ENCODE measurements around the gene MAGIX. TPM values are rescaled to one million over a fixed set of nuclear protein-coding genes. Genes with fewer than 3 reads are reported as not detected.

MAGIX gene
- total RNA-seq, result 1 to 10 TPM in 3 of 4 donors, under 1 TPM in 1; 0.69 to 4.6 (median 3.1) TPM

- TF ChIP-seq POLR2AphosphoS5 (IDR thresholded peaks at IDR 0.05) (no peak), EP300 (IDR thresholded peaks at IDR 0.05) (no peak), CTCF (IDR thresholded peaks at IDR 0.05) (no peak)
- no peaks in the 10 kb centered on the region for H3K27me3 ChIP-seq
- peaks cover 0 to 26% (median 0%) of the 10 kb centered on the region in 3 donors for H3K4me1 ChIP-seq
- H3K4me3 ChIP-seq, result peak within 1 kb of the TSS; percentile 8 to 48
- WGBS, 2 donors (ENCODE audit: low coverage in 1 of 2), result no CpG with 5 or more reads among the region's 28 CpGs
- peak within 1 kb of the TSS; percentile 89 to 96 (median 93) for H3K27ac ChIP-seq
- no peak for ATAC-seq
- H3K9me3 ChIP-seq, result no peaks in the 10 kb centered on the region
- H3K36me3 ChIP-seq, result no peaks in the 10 kb centered on the region
These were observed at the start of gene MAGIX for GRCh38 chrX:49162620-49163019. TSS of gene MAGIX (plus strand) at chrX:49162758. CDS start at chrX:49162890, 132 bp downstream.

GRCh38 chrX:49116076-49116475, 46.5 kb upstream of the MAGIX start:
- no peak overlapping the region for H3K4me3 ChIP-seq
- H3K27me3 ChIP-seq, result no peaks in the 10 kb centered on the region
- ATAC-seq, result no peak
- H3K9me3 ChIP-seq, result no peaks in the 10 kb centered on the region
- H3K36me3 ChIP-seq, result peaks cover 0 to 90% of the 10 kb centered on the region in 2 donors
- H3K27ac ChIP-seq, result no peak overlapping the region
- H3K4me1 ChIP-seq, result no peaks in the 10 kb centered on the region
- WGBS, 2 donors (ENCODE audit: low coverage in 1 of 2), result 62% methylated on average over 2 of the region's 8 CpGs; no CpG with 5 or more reads in 1 of the 2 donors
- TF ChIP-seq POLR2AphosphoS5 (IDR thresholded peaks at IDR 0.05) (no peak), EP300 (IDR thresholded peaks at IDR 0.05) (no peak), POLR2A (IDR thresholded peaks at IDR 0.05) (no peak), CTCF (IDR thresholded peaks at IDR 0.05) (no peak)

- Histone ChIP-seq H3K27ac (no peak overlapping the region), H3K27me3 (no peaks in the 10 kb centered on the region), H3K4me3 (no peak overlapping the region), H3K9me3 (no peaks in the 10 kb centered on the region), H3K36me3 (peaks cover 0 to 95% of the 10 kb centered on the region in 2 donors), H3K4me1 (peaks cover 0 to under 1% (median 0%) of the 10 kb centered on the region in 3 donors)
- TF ChIP-seq EP300 (IDR thresholded peaks at IDR 0.05), result no peak
- WGBS, 2 donors (ENCODE audit: low coverage in 1 of 2), result 100% methylated on average over 1 of the region's 5 CpGs
- no peak for ATAC-seq
These were observed 45.8 kb upstream of the MAGIX start for GRCh38 chrX:49116716-49117115.

- WGBS, 2 donors (ENCODE audit: low coverage in 1 of 2), result 50 to 62% methylated on average over 1 to 4 of the region's 6 CpGs
- H3K36me3 ChIP-seq, result peaks cover 0 to 89% of the 10 kb centered on the region in 2 donors
These were observed 45.0 kb upstream of the MAGIX start for GRCh38 chrX:49117581-49117980.

GRCh38 chrX:49120091-49120490, 42.5 kb upstream of the MAGIX start:
- H3K9me3 ChIP-seq, result no peaks in the 10 kb centered on the region
- 45 to 60% methylated on average over 1 of the region's 1 CpG for WGBS, 2 donors (ENCODE audit: low coverage in 1 of 2)
- peaks cover 0 to 64% of the 10 kb centered on the region in 2 donors for H3K36me3 ChIP-seq
- H3K4me1 ChIP-seq, result peaks cover 0 to 14% (median 0%) of the 10 kb centered on the region in 3 donors
- TF ChIP-seq POLR2AphosphoS5 (IDR thresholded peaks at IDR 0.05) (no peak), CTCF (IDR thresholded peaks at IDR 0.05) (no peak), POLR2A (IDR thresholded peaks at IDR 0.05) (no peak), EP300 (IDR thresholded peaks at IDR 0.05) (no peak)
- H3K27ac ChIP-seq, result no peak overlapping the region
- no peak overlapping the region for H3K4me3 ChIP-seq
- H3K27me3 ChIP-seq, result no peaks in the 10 kb centered on the region
- ATAC-seq, result no peak

More at GRCh38 chrX:49117581-49117980, 45.0 kb upstream of the MAGIX start:
- no peaks in the 10 kb centered on the region for H3K27me3 ChIP-seq
- H3K4me1 ChIP-seq, result peaks cover 0 to 9% (median 0%) of the 10 kb centered on the region in 3 donors
- no peak overlapping the region for H3K4me3 ChIP-seq
- no peak for ATAC-seq
- H3K27ac ChIP-seq, result no peak overlapping the region
- H3K9me3 ChIP-seq, result no peaks in the 10 kb centered on the region
- no peak for TF ChIP-seq POLR2AphosphoS5 (IDR thresholded peaks at IDR 0.05)
- no peak for TF ChIP-seq POLR2A (IDR thresholded peaks at IDR 0.05)
- TF ChIP-seq CTCF (IDR thresholded peaks at IDR 0.05), result no peak
- TF ChIP-seq EP300 (IDR thresholded peaks at IDR 0.05), result no peak

Data from gastroesophageal sphincter (tissue), 4 donors.